Body of pancreas (tissue), 4 donors: Measurements from ENCODE around the gene CDHR4.

Experiments
- POLR2A ChIP-seq, 3 donors: fragments of 450-650 bp; IDR thresholded peaks; one replicate each; pipeline ENCODE4 v1.6.1; 2016; ENCODE audit warnings: antibody characterized with exemption in 3 of 3, mild to moderate bottlenecking in 2 of 3
- TF ChIP-seq, protein P1 (sequence below), 7 experiments: fragments of 450-650 bp in 4 of 7; fragments of 200-600 bp in 3 of 7; sonication (generic) in 3 of 7; IDR thresholded peaks; one replicate each; pipeline ENCODE4 v1.5.1; 2016 to 2019; ENCODE audit warnings: antibody characterized with exemption in 7 of 7

GRCh38 chr3:49792371-49793150 lies 7.1 kb downstream of the CDHR4 start:
- TF ChIP-seq POLR2A (IDR thresholded peaks at IDR 0.05): no peak
- TF ChIP-seq, protein P1, sequence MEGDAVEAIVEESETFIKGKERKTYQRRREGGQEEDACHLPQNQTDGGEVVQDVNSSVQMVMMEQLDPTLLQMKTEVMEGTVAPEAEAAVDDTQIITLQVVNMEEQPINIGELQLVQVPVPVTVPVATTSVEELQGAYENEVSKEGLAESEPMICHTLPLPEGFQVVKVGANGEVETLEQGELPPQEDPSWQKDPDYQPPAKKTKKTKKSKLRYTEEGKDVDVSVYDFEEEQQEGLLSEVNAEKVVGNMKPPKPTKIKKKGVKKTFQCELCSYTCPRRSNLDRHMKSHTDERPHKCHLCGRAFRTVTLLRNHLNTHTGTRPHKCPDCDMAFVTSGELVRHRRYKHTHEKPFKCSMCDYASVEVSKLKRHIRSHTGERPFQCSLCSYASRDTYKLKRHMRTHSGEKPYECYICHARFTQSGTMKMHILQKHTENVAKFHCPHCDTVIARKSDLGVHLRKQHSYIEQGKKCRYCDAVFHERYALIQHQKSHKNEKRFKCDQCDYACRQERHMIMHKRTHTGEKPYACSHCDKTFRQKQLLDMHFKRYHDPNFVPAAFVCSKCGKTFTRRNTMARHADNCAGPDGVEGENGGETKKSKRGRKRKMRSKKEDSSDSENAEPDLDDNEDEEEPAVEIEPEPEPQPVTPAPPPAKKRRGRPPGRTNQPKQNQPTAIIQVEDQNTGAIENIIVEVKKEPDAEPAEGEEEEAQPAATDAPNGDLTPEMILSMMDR (IDR thresholded peaks at IDR 0.05): no peak
